Fibroblast of the aortic adventitia (primary cell): ENCODE measurements around the gene INTS11. TPM values are rescaled to one million over a fixed set of nuclear protein-coding genes. Genes with fewer than 3 reads are reported as not detected.

Source experiments
- DNase-seq: peaks from one replicate; pipeline ENCODE4 v3.0.0-alpha.2; 2010; ENCODE audit warnings: low read depth
- H3K4me3 ChIP-seq: 2 replicates; pipeline ENCODE4 v1.5.1; 2011; ENCODE audit warnings: low read depth, mild to moderate bottlenecking, control low read depth, low read length, moderate library complexity
- CTCF ChIP-seq: IDR thresholded peaks from 2 replicates; pipeline ENCODE4 v1.5.1; 2011; ENCODE audit warnings: mild to moderate bottlenecking, low read length, control low read depth, inconsistent platforms; ENCODE audit not compliant: insufficient read depth
- total RNA-seq: library from RNA; depleted of rRNA; stranded (reverse); fragments of >200 nt; gene quantifications from 2 replicates; pipeline ENCODE4 v1.2.3, GENCODE V29; 2012; ENCODE audit warnings: low replicate concordance

INTS11 gene
- total RNA-seq, 1 donor: 53.1 TPM

GRCh38 chr1:1351511-1352427 lies 27.3 kb upstream of the INTS11 start:
- peak; percentile 62 for DNase-seq
- H3K4me3 ChIP-seq: peak overlapping the region; percentile 40
- TF ChIP-seq CTCF: no peak

DNA sequence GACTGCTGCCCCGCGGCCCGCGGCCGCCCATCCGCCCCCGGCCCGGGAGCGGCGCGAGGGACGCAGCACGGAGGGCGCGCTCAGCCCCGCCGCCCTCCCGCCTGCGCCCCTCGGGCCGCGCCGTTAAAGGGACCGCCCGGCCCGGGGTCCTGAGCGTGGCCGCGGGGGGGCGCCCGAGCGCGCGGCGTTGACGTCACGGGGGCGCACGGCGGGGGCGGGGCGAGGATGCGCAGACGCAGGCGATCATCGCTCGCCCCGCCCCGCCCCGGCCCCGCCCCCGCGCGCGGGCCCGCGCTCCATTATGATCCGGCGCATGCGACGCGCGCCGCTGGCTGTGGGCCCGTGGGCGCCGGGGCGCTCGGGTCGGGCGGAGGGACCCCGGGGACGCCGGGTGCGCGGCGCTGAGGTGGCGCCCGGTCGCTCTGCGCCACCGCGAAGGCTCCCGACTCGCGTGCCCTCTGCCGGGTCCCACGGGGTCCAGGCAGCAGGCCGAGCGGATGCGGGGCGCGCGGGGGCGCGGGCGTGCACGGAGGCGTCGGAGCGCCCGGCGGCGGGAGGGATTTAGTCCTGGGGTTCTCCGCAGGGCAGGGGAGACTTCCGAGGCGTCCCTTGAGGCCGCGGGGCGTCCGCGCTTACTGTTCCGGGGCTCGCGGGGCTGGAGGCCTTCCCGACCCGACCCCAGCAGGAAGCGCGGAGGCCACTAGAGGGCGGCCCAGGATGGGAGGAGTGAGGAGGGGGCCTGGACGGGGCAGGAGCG lies 25.0 kb upstream of the INTS11 start, which contains the start of gene DVL1:
Gene DVL1, minus strand, starts transcription at position 163 of the 757 bp plus-strand sequence. CDS start 353 bp downstream, outside the sequence.
- DNase-seq: peak; percentile 72
- peak within 1 kb of the TSS; percentile 80 for H3K4me3 ChIP-seq
- peak; percentile 57 for TF ChIP-seq CTCF

DNA sequence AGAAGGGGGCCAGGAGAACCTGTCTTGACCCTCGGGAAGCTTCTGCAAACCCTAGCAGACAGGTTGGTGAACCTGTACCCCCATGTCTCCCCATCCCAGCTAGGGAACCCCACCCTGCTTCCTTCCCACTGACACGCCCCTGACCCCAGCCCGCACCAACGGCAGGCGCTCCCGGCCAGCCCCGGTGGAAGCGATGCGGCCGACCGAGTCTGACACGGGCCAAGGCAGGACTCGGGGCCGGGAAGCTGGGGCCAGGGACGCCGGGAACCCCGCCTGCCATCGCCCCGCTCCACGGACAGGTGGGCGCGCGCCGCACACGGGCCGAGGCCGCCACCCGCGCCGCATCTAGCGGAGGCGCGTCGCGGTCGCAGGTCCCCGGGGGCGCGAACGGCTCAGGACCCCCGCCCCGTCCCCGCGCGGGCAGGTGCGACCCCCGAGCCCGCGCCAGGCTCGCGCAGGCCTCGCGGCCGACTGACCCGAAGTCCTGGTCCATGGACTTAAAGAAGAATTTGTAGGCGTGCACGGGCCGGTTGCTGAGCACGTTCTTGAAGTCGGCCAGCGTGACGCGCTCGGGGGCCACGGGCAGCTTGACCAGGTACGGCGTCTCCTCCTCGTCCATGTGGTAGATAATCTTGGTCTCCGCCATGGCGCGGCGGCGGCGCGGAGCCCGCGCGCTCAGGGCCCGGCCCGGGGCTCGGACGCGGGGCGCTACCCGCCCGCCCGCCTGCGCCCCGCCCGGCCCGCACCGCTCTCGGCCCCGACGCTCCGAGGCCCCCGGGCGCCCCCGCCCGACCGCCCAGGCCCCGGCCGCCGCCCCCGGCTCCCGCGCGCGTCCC lies 24.2 kb upstream of the INTS11 start:
- H3K4me3 ChIP-seq: peak overlapping the region; percentile 80
- DNase-seq: peak; percentile 43
- no peak for TF ChIP-seq CTCF

DNA sequence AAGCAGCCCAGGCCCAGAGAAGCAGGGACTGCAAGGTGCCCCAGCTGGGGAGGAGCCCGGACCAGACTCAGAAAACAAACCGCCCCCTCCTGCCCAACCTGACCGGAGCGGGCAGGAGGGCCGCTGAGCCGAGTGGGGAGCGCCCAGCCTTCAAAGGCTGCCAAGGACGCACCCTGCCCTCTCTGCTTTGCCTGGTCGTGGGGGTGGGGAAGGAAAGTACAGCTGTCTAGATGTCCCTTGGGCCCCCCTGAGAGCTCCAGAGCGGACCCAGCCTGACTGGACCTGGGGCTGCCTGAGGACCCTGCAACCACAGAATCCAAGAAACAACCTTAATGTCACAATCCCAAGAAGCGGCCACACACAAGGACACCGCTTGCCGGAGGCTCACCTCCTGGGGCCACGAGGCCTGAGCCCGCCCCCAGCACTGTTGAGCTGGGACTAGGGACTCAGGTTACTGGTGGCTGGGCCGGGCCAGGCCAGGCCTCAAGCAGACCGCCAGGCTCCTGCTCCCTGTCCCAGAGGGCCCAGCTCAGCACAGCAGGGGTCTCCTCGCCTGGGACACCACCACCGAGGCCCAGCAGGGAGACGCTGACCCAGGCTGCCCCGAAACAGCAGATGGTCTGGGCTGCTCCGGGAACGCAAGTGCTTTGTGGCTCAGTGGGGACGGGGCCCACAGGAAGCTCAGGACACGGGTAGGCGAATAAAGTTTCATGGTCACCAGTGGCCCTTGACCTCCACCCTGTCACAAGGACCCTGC lies 23.4 kb upstream of the INTS11 start:
- H3K4me3 ChIP-seq: peak overlapping the region; percentile 80
- TF ChIP-seq CTCF: no peak
- DNase-seq: no peak

DNA sequence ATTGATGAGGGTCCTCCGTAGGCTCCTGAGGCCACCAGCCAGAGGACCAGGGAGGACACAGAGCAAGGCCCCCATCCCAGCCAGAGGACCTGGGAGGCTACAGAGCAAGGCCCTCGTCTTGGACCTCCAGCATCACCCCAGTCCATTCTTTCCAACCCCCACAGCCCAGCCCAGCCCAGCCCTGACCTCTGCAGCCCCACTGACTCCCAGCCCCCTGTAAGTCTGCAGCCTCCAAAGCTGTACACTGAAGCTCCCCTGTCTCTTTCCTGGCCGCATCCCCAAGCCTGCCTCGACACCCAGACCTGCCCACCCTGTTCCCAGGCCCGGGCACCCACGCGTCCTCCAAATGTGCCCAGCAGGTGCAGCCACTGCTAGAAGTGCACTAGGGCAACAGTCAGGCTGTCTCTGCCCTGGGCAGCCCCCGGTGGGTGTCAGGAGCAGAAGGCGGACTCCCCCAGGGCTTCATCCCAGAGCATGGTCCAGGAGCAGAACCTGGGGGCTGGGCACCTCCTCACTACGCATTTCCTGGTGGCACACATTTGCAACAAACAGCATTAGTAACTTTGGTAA lies 22.7 kb upstream of the INTS11 start:
- no peak for TF ChIP-seq CTCF
- peak overlapping the region; percentile 80 for H3K4me3 ChIP-seq
- no peak for DNase-seq

GRCh38 chr1:1346501-1346890 lies 22.0 kb upstream of the INTS11 start:
- DNase-seq: no peak
- H3K4me3 ChIP-seq: peak overlapping the region; percentile 37
- TF ChIP-seq CTCF: no peak
